Right lung (tissue), 10 donors: ENCODE measurements around the gene FUOM. TPM values are rescaled to one million over a fixed set of nuclear protein-coding genes. Genes with fewer than 3 reads are reported as not detected.

ENCODE experiments used
- DNase-seq, 2 donors: peaks; one replicate each; pipeline ENCODE4 v3.0.0-alpha.2; 2013
- long read RNA-seq, 8 donors: transcript quantifications; one replicate each; lab custom pipeline, GENCODE V29; 2026
- polyA plus RNA-seq, 5 donors: library from polyadenylated mRNA; unstranded; fragments of 120-200 nt; gene quantifications; one replicate each; pipeline versions ENCODE4 v1.2.1 to v1.2.3, GENCODE V29; 2013; ENCODE audit warnings: inconsistent platforms in 1 of 5, low replicate concordance in 1 of 5; ENCODE audit not compliant: insufficient read length in 5 of 5, insufficient read depth in 1 of 5

The FUOM gene, protein sequence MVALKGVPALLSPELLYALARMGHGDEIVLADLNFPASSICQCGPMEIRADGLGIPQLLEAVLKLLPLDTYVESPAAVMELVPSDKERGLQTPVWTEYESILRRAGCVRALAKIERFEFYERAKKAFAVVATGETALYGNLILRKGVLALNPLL
- polyA plus RNA-seq, result 10 to 100 TPM in 2 of 5 donors, 1 to 10 TPM in 3; 6.7 to 13.9 (median 8.1) TPM
- long read RNA-seq, donor 1, transcript FUOM-201 (6 exons, 709 nt), result major isoform, 6 of 10 reads
- long read RNA-seq, donor 1, partial matches to known transcripts, result 0 of 10 reads
- long read RNA-seq, donor 1, other reads (novel, unspliced or antisense), result 0 of 10 reads
- long read RNA-seq, donor 2, partial matches to known transcripts, result 0 of 1 reads
- long read RNA-seq, donor 2, other reads (novel, unspliced or antisense), result 0 of 1 reads
- long read RNA-seq, donor 3, partial matches to known transcripts, result 0 of 4 reads
- long read RNA-seq, donor 3, other reads (novel, unspliced or antisense), result 0 of 4 reads
- long read RNA-seq, donor 4, partial matches to known transcripts, result 0 of 1 reads
- long read RNA-seq, donor 4, other reads (novel, unspliced or antisense), result 0 of 1 reads
- long read RNA-seq, donor 5, transcript FUOM-201 (6 exons, 709 nt), result major isoform, 8 of 14 reads
- long read RNA-seq, donor 5, partial matches to known transcripts, result 0 of 14 reads
- long read RNA-seq, donor 5, other reads (novel, unspliced or antisense), result 0 of 14 reads
- long read RNA-seq, donor 6, partial matches to known transcripts, result 0 of 8 reads
- long read RNA-seq, donor 6, other reads (novel, unspliced or antisense), result 0 of 8 reads
- long read RNA-seq, donor 7, partial matches to known transcripts, result 0 of 3 reads
- long read RNA-seq, donor 7, other reads (novel, unspliced or antisense), result 0 of 3 reads
- long read RNA-seq, donor 8, partial matches to known transcripts, result 0 of 3 reads
- long read RNA-seq, donor 8, other reads (novel, unspliced or antisense), result 0 of 3 reads

DNA sequence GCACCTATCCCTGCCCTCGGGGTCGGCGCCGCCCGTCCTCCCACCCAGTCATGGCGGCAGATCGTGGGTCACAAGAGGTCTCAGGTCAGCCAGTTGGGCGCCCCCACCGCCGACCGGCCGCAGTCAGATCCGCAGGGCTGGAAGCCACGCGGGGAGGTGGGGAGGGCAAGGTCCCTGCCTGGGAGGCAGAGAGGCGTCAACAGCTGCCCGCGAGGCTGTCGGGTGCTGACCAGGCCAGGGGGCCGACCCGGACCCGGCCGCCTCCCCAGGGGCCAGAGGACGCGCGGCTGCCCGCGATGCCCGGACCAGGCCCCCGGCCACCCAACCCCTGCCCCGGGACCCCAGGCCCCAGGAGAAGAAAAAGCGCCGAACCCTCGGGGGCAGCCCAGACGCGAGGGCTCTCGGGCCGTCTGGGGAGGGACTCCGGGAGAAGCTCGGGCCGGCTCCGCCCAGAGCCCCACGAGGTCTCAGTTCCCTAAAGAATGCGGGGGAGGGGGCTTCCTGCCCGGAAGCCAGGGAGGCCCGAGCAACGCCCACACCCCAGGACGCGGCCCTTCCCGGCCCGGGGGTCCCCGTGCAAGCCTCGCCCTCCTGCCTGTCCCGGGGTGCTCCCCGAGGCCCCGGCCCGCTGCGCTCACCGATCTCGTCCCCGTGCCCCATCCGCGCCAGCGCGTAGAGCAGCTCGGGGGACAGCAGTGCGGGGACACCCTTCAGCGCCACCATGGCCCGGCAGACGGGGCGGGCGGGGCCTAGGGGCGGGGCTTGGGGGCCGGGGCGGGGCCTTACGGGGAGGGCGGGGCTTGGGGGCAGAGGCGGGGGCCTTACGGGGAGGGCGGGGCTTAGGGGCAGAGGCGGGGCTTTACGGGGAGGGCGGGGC, at the start of gene FUOM:
TSS of gene FUOM (minus strand) at position 735 of the 877 bp plus-strand sequence. CDS start at position 723, 12 bp downstream.
- DNase-seq, result peak; percentile 38 to 56

DNA sequence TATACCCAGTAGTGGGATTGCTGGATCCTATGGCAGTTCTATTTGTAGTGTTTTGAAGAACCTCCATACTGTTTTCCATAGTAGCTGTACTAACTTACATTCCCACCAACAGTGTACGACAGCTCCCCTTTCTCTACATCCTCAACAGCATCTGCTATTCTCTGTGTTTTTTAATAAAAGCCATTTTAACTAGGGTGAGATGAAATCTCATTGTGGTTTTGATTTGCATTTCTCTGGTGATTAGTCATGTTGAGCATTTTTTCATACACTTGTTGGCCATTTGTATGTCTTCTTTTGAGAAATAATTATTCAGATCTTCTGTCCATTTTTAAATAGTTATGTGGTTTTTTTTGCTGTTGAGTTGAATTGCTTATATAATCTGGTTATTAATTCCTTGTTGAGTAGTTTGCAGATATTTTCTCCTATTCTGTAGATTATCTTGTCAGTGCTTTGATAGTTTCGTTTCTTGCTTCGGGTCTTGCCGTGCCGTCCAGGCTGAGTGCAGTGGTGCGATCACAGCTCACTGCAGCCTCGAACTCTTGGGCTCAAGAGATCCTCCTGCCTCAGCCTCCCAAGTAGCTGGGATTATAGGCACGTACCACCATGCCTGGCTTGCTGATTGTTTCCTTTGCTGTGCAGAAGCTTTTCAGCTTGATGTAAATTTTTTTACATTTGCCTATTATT, 48.2 kb upstream of the FUOM start:
- DNase-seq, result no peak

DNA sequence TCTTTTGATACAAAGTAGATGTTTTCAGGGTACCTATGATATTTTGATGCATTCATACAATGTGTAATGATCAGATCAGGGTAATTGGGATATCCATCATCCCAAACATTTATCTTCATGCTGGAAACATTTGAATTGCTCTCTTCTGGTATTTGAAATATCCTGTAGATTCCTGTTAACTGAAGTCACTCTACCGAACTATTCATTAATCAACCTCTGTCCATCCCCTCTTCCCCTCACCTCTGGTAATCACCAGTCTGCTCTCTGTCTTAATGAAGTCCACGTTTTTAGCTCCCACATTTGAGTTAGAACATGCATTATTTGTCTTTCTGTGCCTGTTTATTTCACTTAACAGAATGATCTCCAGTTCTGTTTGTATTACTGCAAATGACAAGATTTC, 47.5 kb upstream of the FUOM start:
- no peak for DNase-seq

DNA sequence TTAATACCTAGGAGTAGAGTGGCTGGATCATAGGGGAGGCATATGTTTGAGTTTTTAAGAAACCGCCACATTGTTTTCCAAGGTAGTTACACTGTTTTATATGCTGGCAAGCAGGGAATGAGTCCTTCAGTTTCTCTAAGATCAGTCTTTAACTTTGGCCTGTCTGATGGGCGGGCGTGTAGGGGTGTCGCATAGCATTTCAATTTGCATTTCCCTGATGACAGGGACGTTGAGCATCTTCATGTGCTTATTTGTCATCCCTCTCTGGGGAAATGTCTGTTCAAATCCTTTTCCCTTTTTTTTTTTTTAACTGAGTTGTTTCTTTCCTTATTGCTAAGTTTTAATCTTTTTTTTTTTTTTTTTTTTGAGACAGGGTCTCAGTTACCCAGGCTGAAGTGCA, 46.0 kb upstream of the FUOM start:
- DNase-seq, result no peak

DNA sequence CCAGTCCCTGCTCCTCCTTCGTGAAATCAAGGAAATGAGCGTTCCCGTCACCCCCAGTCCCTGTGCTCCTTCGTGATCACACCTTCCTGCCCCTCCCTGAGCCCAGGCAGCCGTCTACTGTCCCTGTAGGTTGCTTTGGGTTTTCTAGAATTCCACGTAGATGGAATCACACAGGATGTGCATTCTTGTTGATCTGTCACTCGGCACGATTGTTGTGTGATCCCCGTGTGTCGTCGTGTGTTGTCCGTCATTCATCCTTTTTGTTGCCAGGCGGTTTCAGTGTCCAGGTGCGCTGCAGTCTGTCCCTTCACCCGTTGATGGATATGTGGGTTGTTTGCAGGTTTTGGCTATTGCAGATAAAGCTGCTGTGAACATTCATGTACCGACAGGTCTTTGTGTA, 45.5 kb upstream of the FUOM start:
- DNase-seq, result no peak

DNA sequence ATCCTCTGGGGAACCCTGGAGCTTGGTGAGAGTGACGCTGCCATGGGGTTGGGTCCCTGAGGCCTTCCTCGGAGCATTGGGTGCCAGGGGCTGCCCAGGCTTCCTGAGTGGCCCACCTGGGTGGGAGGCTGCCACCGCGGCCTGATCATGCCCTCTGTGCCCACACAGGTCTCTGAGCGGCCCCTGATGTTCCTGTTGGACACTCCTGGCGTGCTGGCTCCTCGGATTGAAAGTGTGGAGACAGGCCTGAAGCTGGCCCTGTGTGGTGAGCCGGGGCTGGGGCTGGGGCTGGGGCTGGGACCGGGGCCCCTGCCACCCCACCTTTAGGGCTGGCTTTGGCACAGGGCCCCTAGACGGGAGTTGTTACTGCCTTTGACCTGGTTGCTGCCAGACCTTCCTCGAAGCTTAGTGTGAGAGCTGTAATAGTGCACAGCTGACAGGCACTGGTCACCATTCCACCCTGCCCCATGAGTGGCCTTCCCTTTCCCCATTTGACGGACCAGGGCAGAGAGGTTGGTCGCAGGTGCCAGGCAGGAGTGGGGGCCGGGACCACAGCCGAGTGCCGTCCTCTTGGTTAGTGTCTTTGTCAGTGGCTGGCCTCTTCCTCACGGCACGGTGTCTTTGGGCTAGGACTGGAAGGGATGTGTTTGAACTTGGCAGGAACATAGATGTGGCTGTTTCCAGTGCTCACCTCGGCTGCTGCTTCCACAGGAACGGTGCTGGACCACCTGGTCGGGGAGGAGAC, 44.3 kb upstream of the FUOM start:
- DNase-seq, result no peak

DNA sequence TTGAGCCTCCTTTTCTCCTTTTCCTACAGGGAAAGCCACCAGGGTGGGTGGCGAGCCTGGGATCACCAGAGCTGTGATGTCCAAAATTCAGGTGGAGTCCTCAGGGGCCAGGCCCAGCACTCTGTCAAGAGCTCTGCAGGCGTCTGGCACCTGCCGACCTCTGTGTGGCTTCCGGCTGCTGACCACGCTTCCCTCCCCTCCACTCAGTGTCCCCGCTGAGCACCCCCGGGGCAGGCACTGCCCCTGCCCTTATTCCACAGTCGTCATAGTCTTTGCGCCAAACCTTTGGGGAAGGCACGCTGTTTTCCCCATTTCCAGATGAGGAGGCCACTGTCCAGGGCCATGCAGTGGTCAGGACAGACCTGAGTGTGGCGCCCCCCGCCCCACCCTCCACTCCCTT, 43.7 kb upstream of the FUOM start:
- DNase-seq, result no peak

DNA sequence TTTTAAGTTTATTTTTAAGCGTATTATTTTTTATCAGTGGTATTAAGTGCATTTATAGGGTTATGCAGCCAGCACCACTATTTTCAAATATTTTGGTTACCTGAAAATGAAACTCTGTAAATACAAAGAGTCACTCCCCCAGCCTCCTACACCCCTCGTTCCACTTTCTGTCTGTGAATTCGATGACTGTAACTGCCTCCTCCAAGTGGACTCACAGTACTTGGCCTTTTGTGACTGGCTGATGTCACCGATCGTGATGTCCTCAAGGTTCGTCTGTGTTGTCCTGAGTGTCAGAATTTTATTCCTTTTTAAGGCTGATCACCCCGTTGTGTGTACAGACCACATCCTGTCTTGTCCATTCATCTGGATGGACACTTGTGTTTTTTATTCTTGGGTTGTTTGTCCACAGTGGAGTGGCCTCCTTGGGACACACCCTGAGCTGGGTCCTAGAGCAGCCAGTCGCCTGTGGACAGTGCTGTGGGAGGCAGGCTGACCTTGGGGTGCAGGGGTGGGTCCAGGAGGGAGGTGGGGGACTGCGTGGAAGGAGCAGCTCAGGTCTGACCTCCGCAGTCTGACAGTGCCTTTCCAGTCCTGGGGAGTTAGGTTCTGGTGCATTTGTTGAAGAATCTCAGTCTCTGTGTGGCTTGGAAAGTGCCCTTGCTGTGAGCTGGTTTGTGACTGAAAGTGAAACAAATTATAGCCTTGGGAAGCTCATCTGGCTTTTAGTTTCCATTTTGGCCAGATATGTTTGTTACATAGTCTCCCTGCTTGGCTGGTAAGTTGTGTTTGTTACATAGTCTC, 43.0 kb upstream of the FUOM start:
- no peak for DNase-seq

DNA sequence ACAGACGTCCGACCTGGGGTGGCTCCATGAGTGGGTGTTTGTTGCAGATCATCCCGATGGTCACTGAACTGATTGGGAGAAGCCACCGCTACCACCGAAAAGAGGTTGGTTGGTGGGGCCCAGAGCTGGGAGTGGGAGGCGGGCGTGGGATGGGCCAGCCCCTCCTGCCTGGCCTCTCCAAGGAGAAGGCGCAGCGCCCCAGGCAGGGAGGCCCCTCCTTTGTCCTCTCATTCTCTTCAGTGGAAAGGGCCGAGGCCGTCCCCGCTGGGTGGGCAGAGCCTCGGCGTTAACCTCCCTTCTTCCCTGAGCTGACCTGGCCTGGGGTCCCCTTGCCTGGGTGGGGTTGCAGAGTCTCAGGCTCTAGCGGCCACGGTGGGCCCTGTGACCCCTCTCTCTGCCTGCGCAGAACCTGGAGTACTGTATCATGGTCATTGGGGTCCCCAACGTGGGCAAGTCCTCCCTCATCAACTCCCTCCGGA, 41.3 kb upstream of the FUOM start:
- no peak for DNase-seq

DNA sequence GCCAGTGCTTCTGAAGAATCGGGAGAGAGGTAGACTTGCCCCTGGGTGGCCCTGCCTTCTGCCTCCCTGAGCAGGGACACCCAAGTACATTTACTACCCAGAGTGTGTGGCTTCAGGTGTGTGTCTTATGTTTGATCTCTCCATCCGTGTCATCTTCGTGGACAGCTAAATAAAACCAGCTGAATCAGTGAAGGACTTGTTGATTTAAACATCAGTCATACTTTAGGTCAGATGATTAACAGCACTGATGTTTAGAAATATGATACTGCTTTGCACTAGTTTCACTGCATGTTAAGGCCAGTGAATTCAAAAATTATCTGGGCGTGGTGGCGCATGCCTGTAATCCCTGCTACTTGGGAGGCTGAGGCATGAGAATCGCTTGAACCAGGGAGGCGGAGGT, 40.1 kb upstream of the FUOM start:
- no peak for DNase-seq

DNA sequence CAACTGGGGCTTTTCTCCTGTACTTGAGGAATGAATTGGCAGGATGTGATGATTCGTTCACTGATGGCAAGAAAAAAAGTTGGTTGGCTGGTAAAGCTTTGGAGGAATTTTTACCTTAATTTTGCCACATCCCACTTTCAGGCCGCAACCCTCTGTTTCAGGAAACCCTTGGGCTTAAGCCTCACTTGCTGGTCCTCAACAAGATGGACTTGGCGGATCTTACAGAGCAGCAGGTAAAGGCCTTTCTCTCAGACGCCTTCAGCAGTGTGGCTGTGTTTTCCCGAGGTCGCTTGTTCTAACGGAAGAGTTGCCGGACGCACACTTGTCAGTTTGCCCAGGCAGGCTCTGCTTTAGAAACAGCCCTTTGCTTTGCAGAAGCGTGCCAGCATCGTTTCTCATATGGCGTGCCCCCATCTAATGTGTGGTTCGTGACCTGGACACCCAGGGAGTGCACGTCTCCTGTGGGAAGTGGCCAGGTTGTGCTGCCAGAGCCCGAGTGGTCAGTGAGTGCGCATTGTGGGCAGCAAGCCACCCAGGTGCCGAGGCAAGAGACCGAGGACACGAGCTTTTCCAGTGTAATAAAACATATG, 38.3 kb upstream of the FUOM start:
- no peak for DNase-seq

DNA sequence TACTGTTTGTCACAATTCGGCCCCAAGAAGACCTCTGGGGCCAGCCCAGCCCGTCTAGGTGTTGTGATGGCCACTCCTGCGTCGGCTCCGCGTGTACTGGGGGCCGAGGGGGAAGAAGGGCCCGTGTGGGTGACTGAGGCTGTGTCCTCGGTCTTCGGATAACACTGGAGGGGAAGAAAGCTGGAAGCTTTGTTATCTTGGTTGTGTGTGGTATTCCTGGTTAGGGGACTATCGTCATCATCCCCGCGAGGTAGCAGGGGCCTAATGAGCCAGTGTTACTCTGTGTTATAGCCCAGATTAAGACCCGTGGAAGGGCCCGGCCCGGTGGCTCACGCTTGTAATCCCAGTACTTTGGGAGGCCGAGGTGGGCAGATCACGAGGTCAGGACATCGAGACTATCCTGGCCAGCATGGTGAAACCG, 37.0 kb upstream of the FUOM start:
- DNase-seq, result no peak

DNA sequence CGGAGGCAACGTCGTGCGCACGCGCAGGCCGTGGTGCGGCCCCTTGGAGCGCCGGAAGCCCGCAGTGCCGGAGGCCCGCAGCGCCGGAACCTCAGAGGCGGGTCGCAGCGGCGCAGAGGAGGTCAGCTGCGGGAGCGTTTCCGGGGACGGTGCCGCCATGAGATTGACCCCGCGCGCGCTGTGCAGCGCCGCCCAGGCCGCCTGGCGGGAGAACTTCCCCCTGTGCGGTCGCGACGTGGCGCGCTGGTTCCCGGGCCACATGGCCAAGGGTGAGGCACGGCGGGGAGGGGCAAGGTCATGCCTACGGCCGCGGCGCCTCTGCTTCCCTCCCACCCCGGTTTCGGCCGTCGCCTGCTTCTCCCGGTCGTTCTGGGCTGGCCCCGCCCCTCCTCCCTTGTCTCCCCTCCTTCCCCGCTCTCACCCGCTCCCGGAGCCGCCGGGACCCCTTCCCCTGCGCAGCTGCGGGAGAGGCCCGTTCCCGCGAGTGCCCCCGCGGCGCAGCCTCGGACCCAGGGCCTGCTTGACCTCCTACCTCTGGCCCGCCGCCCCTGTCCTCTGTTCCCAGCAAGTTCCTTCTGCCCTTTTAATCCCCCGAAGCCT, 36.3 kb upstream of the FUOM start, which contains the start of gene MTG1:
TSS of gene MTG1 (plus strand) at position 94 of the 600 bp plus-strand sequence. CDS start at position 158, 64 bp downstream.
- peak; percentile 94 to 95 for DNase-seq

DNA sequence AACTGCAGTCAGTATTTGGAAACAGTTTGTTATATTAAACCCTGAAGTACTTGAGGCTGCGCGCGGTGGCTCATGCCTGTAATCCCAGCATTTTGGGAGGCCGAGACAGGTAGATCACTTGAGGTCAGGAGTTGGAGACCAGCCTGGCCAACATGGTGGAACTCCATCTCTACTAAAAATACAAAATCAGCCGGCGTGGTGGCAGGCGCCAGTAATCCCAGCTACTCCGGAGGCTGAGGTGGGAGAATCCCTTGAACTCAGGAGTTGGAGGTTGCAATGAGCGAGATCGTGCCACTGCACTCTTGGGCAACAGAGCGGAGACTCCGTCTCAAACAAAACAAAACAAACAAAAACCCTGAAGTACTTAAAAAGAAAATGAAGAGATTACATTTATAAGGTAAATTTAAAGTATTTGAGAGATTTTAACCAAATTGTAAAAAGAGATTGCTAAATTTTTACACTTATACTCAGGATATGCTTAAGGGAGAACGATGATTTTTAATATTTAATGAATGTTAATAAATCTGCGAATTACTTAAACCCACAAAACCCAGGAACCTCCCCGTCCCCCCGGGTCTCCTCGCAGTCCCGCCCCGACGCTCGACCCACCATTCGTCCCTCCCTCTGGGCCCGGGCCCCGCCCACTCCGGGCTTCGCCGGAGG, 35.7 kb upstream of the FUOM start:
- no peak for DNase-seq

DNA sequence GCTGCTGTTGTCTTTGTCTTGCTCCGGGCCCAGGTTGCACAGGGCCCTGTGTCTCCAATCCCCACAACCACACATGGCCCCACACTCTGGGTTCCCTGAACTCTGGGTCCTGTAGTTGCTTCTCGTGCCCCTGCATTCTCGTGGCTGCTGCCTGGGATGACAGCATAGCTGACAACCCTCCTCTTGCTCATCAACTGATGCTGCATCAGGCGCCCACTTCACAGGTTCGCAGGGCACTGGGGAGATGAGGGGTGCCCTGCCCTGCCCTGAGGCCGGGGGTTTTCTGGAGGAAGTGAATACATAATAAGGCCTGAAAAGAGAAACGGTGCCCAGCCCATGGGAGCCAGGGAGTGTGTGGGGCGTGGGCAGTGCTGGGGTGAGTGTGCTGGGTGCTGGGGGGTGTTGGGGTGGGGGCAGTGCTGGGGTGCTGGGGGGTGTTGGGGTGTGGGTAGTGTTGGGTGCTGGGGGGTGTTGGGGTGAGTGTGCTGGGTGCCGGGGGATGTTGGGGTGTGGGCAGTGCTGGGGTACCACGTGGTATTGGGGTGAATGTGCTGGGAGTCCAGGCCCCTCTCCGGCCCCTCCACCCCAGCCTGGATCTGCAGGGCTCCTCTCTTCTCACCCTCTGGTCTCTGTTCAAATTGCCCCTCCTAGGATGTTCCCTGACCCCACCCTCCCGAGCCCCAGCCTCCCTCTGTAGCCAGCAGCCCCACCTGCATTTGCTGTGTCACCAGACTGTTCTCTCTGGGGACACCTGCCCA, 34.1 kb upstream of the FUOM start:
- DNase-seq, result no peak

DNA sequence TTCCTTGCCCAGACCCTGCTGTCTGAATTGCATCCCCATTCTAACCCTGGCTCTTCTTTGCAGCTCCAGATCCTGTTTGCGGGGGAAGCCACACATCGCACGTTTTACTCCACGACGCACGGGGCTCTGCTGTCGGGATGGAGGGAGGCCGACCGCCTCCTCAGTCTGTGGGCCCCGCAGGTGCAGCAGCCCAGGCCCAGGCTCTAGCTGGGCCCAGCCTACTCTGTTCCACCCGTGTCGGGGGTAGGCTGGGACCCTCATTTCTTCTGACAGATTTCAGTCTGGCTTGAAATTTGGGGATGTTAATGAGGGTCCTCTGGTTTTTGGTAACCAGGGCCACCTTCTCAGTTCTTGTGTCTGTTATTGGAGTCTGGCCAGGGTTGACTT, 33.4 kb upstream of the FUOM start:
- DNase-seq, result no peak
